Endodermal cell (in vitro differentiated cells): ENCODE results near the gene INPPL1. TPM values are rescaled to one million over a fixed set of nuclear protein-coding genes. Genes with fewer than 3 reads are reported as not detected.
"Not testable (repeated sequence)": the region's sequence is repeated elsewhere in the genome, so short reads cannot be mapped to it uniquely, and the experiment has no call there.

Experiments
- DNase-seq: peaks from one replicate; pipeline ENCODE4 v3.0.0-alpha.2; 2017
- H3K27ac ChIP-seq: 2 replicates; pipeline ENCODE4 v1.5.1; 2013; ENCODE audit warnings: mild to moderate bottlenecking, low read depth, low read length, moderate library complexity
- H3K27me3 ChIP-seq: 2 replicates; pipeline ENCODE4 v1.6.1; 2013; ENCODE audit warnings: mild to moderate bottlenecking, low read length, moderate library complexity; ENCODE audit not compliant: insufficient read depth, control insufficient read depth, poor library complexity, severe bottlenecking
- H3K36me3 ChIP-seq: 2 replicates; pipeline ENCODE4 v1.7.0; 2013; ENCODE audit warnings: mild to moderate bottlenecking, low read length, moderate library complexity; ENCODE audit not compliant: control insufficient read depth, insufficient read depth
- H3K4me1 ChIP-seq: one replicate; pipeline ENCODE4 v1.7.0; 2013; ENCODE audit warnings: low read length; ENCODE audit not compliant: control insufficient read depth, insufficient read depth
- H3K4me3 ChIP-seq: 2 replicates; pipeline ENCODE4 v1.5.1; 2013; ENCODE audit warnings: mild to moderate bottlenecking, low read length, moderate library complexity
- H3K9ac ChIP-seq: 2 replicates; pipeline ENCODE4 v1.6.1; 2013; ENCODE audit warnings: mild to moderate bottlenecking, low read length, moderate library complexity; ENCODE audit not compliant: poor library complexity, severe bottlenecking; ENCODE audit errors: extremely low read depth
- H3K9me3 ChIP-seq: 2 replicates; pipeline ENCODE4 v1.6.1; 2013; ENCODE audit warnings: mild to moderate bottlenecking, low read length, moderate library complexity; ENCODE audit not compliant: control insufficient read depth
- H3K27ac Mint-ChIP-seq: 2 replicates; pipeline ENCODE4 v1.8.0; 2020; ENCODE audit warnings: mixed read lengths
- H3K27me3 Mint-ChIP-seq: 2 replicates; pipeline ENCODE4 v1.8.0; 2021; ENCODE audit warnings: mild to moderate bottlenecking, mixed read lengths; ENCODE audit not compliant: insufficient read depth
- H3K36me3 Mint-ChIP-seq: 2 replicates; pipeline ENCODE4 v1.8.0; 2020; ENCODE audit warnings: low read depth, mixed read lengths
- H3K4me1 Mint-ChIP-seq: 2 replicates; pipeline ENCODE4 v1.8.0; 2020; ENCODE audit warnings: mixed read lengths
- H3K4me3 Mint-ChIP-seq: 2 replicates; pipeline ENCODE4 v1.8.0; 2020; ENCODE audit warnings: mild to moderate bottlenecking, moderate library complexity, mixed read lengths
- H3K9me3 Mint-ChIP-seq: 2 replicates; pipeline ENCODE4 v1.8.0; 2020; ENCODE audit warnings: mild to moderate bottlenecking, mixed read lengths
- CTCF ChIP-seq: fragments of 200-600 bp; sonication (generic); conservative IDR thresholded peaks from 2 replicates; pipeline ENCODE4 v1.5.0; 2021; ENCODE audit warnings: antibody characterized with exemption, mild to moderate bottlenecking
- WGBS, 2 experiments: methylation state at CpG; one replicate each; pipeline versions ENCODE4 v1.1.5 to v1.1.7; 2013; ENCODE audit warnings: missing lambda C conversion rate in 2 of 2, mixed read lengths in 1 of 2; ENCODE audit not compliant: insufficient coverage in 1 of 2, insufficient read length in 1 of 2; 5-methylcytosine and 5-hydroxymethylcytosine counted together
- total RNA-seq, 2 donors: library from RNA; stranded (reverse); fragmentation: NEBNext Ultra II Directional in 1 of 2; extraction: Animal tissue kit (Norgen Biotek cat#: 25700) in 1 of 2; gene quantifications; 2 replicates in 1 of 2; 3 replicates in 1 of 2; pipeline ENCODE4 v1.2.1, GENCODE V29; 2021

The INPPL1 gene
- total RNA-seq, 2 donors from 2014 or later, result 230 to 325 TPM

- Mint-ChIP-seq H3K27ac (no peak overlapping the region), H3K9me3 (no peaks in the 10 kb centered on the region), H3K4me3 (no peak overlapping the region), H3K27me3 (peaks cover 20% of the 10 kb centered on the region), H3K4me1 (peaks cover 6% of the 10 kb centered on the region), H3K36me3 (no peaks in the 10 kb centered on the region)
- Histone ChIP-seq H3K4me3 (no peak overlapping the region), H3K9me3 (no peaks in the 10 kb centered on the region), H3K27me3 (no peaks in the 10 kb centered on the region), H3K27ac (no peak overlapping the region), H3K9ac (no peak overlapping the region), H3K4me1 (no peaks in the 10 kb centered on the region), H3K36me3 (no peaks in the 10 kb centered on the region)
- 90 to 92% methylated on average over 4 to 6 of the region's 7 CpGs for WGBS, 2 experiments
- no peak for TF ChIP-seq CTCF
- no peak for DNase-seq
Observed at GRCh38 chr11:72179049-72179803, 45.3 kb upstream of the INPPL1 start.

GRCh38 chr11:72179804-72180396, 44.7 kb upstream of the INPPL1 start:
- peaks cover 1% of the 10 kb centered on the region for H3K4me1 Mint-ChIP-seq
- 89 to 96% methylated on average over 3 to 4 of the region's 4 CpGs for WGBS, 2 experiments

GRCh38 chr11:72180892-72181552, 43.5 kb upstream of the INPPL1 start:
- not testable (repeated sequence) for H3K36me3 ChIP-seq, H3K36me3 Mint-ChIP-seq, H3K9me3 ChIP-seq, H3K4me3 ChIP-seq, H3K4me1 ChIP-seq, H3K27ac Mint-ChIP-seq, H3K9me3 Mint-ChIP-seq, H3K27ac ChIP-seq, H3K9ac ChIP-seq, H3K27me3 ChIP-seq, DNase-seq, H3K4me3 Mint-ChIP-seq, H3K4me1 Mint-ChIP-seq
- H3K27me3 Mint-ChIP-seq, result peaks cover 18% of the 10 kb centered on the region
- WGBS, 2 experiments, result 82 to 91% methylated on average over 4 to 6 of the region's 7 CpGs

More at GRCh38 chr11:72179804-72180396, 44.7 kb upstream of the INPPL1 start:
- no peak overlapping the region for H3K27ac ChIP-seq
- no peaks in the 10 kb centered on the region for H3K36me3 ChIP-seq
- H3K4me1 ChIP-seq, result no peaks in the 10 kb centered on the region
- H3K27me3 Mint-ChIP-seq, result peaks cover 20% of the 10 kb centered on the region
- no peak for DNase-seq
- H3K4me3 Mint-ChIP-seq, result no peak overlapping the region
- H3K9me3 Mint-ChIP-seq, result no peaks in the 10 kb centered on the region
- H3K4me3 ChIP-seq, result no peak overlapping the region
- H3K36me3 Mint-ChIP-seq, result no peaks in the 10 kb centered on the region
- H3K9ac ChIP-seq, result no peak overlapping the region
- no peak for TF ChIP-seq CTCF
- no peak overlapping the region for H3K27ac Mint-ChIP-seq
- no peaks in the 10 kb centered on the region for H3K27me3 ChIP-seq
- H3K9me3 ChIP-seq, result no peaks in the 10 kb centered on the region
